ENCODE data around the gene SMIM10L2A. TPM values are rescaled to one million over a fixed set of nuclear protein-coding genes. Genes with fewer than 3 reads are reported as not detected.
"Not testable (repeated sequence)": the region's sequence is repeated elsewhere in the genome, so short reads cannot be mapped to it uniquely, and the experiment has no call there.

The SMIM10L2A gene
- total and polyA plus RNA-seq, 10 of the 15 experiments (the other 5 are each of a cell fraction or from before 2014, with no cell fraction given), result 0.02 to 0.05 (median 0.03) TPM; not detected in 7

DNA sequence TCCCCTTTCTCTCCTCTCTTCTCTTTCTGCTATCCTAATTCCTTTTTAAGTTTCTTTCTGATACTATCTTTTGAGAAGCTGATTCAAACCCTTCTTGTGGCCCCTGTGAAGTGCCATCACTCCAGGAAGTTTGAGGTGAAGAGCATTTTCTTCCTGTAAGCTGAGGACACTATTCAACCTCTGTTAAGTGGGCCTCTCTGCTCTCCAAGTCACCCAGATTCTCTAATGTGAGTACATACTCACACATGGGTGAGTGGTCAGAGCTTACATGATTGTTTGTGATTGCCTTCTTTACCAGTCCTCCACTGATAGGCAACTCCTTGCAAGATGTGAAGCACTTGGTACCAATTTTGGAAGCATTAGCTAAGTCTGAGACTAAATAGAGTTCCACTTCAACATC lies 18.4 kb upstream of the SMIM10L2A start:
- no peaks in the 10 kb centered on the region for H3K27me3 ChIP-seq (replicated peaks in 1 of 2; ENCODE audit: control insufficient read depth in 2 of 2, insufficient read depth in 2 of 2, low read length in 1 of 2)
- ChIA-PET SMC1A (ENCODE audit: uncharacterized antibody, unreplicated experiment) (interaction anchor here (1.1 kb wide), 1 partner anchor 40 kb away, joined by 3 read pairs; no protein-coding TSS in a partner anchor), POLR2A (no interaction called here), RAD21 (ENCODE audit: unreplicated experiment) (no interaction called here), CTCF (no interaction called here)
- H3K36me3 ChIP-seq (ENCODE audit: control insufficient read depth in 2 of 2, insufficient read depth in 2 of 2, low read length in 1 of 2), result no peaks in the 10 kb centered on the region
- H3K9ac ChIP-seq (ENCODE audit: control insufficient read depth, insufficient read depth, low read length), result no peak overlapping the region
- no peak overlapping the region for H2AFZ ChIP-seq (ENCODE audit: control insufficient read depth, low read depth, low read length)
- H3K4me2 ChIP-seq (ENCODE audit: control insufficient read depth, insufficient read depth), result no peak overlapping the region
- TF ChIP-seq PAX5 (IDR thresholded peaks at IDR 0.05; ENCODE audit: borderline replicate concordance, low read depth, low read length) (no peak), BHLHE40 (IDR thresholded peaks at IDR 0.05; ENCODE audit: borderline replicate concordance in 1 of 2, low read depth in 2 of 2, low read length in 1 of 2) (no peak), GABPA (IDR thresholded peaks at IDR 0.05; ENCODE audit: low read depth) (no peak), ZSCAN29 (IDR thresholded peaks at IDR 0.05) (no peak), SUZ12 (IDR thresholded peaks at IDR 0.05; ENCODE audit: unreplicated experiment) (no peak), EGR1 (IDR thresholded peaks at IDR 0.05; ENCODE audit: borderline replicate concordance in 1 of 2, low read depth in 2 of 2, low read length in 2 of 2) (no peak), JUNB (IDR thresholded peaks at IDR 0.05) (no peak), NR2C1 (IDR thresholded peaks at IDR 0.05) (no peak), CBX5 (IDR thresholded peaks at IDR 0.05; ENCODE audit: low read depth) (no peak), CREM (IDR thresholded peaks at IDR 0.05; ENCODE audit: low read depth) (no peak), STAT3 (IDR thresholded peaks at IDR 0.05; ENCODE audit: low read depth, low read length) (no peak)
- TF ChIP-seq, protein P1, sequence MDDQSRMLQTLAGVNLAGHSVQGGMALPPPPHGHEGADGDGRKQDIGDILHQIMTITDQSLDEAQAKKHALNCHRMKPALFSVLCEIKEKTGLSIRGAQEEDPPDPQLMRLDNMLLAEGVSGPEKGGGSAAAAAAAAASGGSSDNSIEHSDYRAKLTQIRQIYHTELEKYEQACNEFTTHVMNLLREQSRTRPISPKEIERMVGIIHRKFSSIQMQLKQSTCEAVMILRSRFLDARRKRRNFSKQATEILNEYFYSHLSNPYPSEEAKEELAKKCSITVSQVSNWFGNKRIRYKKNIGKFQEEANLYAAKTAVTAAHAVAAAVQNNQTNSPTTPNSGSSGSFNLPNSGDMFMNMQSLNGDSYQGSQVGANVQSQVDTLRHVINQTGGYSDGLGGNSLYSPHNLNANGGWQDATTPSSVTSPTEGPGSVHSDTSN (IDR thresholded peaks at IDR 0.05; ENCODE audit: insufficient replicate concordance, low read depth, low read length), result no peak
- TF ChIP-seq, protein P2, sequence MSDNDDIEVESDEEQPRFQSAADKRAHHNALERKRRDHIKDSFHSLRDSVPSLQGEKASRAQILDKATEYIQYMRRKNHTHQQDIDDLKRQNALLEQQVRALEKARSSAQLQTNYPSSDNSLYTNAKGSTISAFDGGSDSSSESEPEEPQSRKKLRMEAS (IDR thresholded peaks at IDR 0.05; ENCODE audit: low read depth, low read length), result no peak
- H3K9me3 ChIP-seq (replicated peaks; ENCODE audit: control insufficient read depth, insufficient read depth, low read length), result no peaks in the 10 kb centered on the region
- no peaks in the 10 kb centered on the region for H3K4me1 ChIP-seq (ENCODE audit: control insufficient read depth, insufficient read depth, low read length)
- intact Hi-C loops (cut with micrococcal nuclease; ENCODE audit: unreplicated experiment) (no loop called here), in situ Hi-C loops (cut with MboI) (no loop called here)
- ATAC-seq (no peak), DNase-seq (ENCODE audit: low read depth, low spot score) (no peak), FAIRE-seq (no peak)
- no peaks in the 10 kb centered on the region for H3K79me2 ChIP-seq (ENCODE audit: control insufficient read depth, insufficient read depth, low read length)
- no TSS peak for BruUV-seq (replicated peaks)
- no peak overlapping the region for H3K4me3 ChIP-seq
- H4K20me1 ChIP-seq (ENCODE audit: control insufficient read depth, insufficient read depth), result no peaks in the 10 kb centered on the region
- H3K27ac ChIP-seq (ENCODE audit: control insufficient read depth, insufficient read depth), result no peak overlapping the region

DNA sequence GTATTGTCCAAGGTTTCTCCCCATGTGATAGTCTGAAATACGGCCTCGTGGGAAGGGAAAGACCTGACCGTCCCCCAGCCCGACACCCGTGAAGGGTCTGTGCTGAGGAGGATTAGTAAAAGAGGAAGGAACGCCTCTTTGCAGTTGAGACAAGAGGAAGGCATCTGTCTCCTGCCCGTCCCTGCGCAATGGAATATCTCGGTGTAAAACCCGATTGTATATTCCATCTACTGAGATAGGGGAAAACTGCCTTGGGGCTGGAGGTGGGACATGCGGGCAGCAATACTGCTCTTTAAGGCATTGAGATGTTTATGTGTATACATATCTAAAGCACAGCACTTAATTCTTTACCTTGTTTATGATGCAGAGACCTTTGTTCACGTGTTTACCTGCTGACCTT lies 15.3 kb upstream of the SMIM10L2A start:
- H3K4me2 ChIP-seq (ENCODE audit: control insufficient read depth, insufficient read depth); H3K9ac ChIP-seq (ENCODE audit: control insufficient read depth, insufficient read depth, low read length); RAD21 ChIA-PET (ENCODE audit: unreplicated experiment); H3K9me3 ChIP-seq (replicated peaks; ENCODE audit: control insufficient read depth, insufficient read depth, low read length); POLR2A ChIA-PET; ATAC-seq; H3K27ac ChIP-seq (ENCODE audit: control insufficient read depth, insufficient read depth); DNase-seq (ENCODE audit: low read depth, low spot score); in situ Hi-C loops (cut with MboI); CTCF ChIA-PET; SMC1A ChIA-PET (ENCODE audit: uncharacterized antibody, unreplicated experiment); H4K20me1 ChIP-seq (ENCODE audit: control insufficient read depth, insufficient read depth); H3K27me3 ChIP-seq (replicated peaks in 1 of 2; ENCODE audit: control insufficient read depth in 2 of 2, insufficient read depth in 2 of 2, low read length in 1 of 2); H3K36me3 ChIP-seq (ENCODE audit: control insufficient read depth in 2 of 2, insufficient read depth in 2 of 2, low read length in 1 of 2); FAIRE-seq; intact Hi-C loops (cut with micrococcal nuclease; ENCODE audit: unreplicated experiment); H3K79me2 ChIP-seq (ENCODE audit: control insufficient read depth, insufficient read depth, low read length); H3K4me3 ChIP-seq; BruUV-seq (replicated peaks); H2AFZ ChIP-seq (ENCODE audit: control insufficient read depth, low read depth, low read length); H3K4me1 ChIP-seq (ENCODE audit: control insufficient read depth, insufficient read depth, low read length): not testable (repeated sequence)
- WGBS (ENCODE audit: insufficient coverage, insufficient replicate concordance, low lambda C conversion rate, missing lambda C conversion rate), result 43% methylated on average over 6 of the region's 12 CpGs
